ENCODE data around the gene CTSH.

DNA sequence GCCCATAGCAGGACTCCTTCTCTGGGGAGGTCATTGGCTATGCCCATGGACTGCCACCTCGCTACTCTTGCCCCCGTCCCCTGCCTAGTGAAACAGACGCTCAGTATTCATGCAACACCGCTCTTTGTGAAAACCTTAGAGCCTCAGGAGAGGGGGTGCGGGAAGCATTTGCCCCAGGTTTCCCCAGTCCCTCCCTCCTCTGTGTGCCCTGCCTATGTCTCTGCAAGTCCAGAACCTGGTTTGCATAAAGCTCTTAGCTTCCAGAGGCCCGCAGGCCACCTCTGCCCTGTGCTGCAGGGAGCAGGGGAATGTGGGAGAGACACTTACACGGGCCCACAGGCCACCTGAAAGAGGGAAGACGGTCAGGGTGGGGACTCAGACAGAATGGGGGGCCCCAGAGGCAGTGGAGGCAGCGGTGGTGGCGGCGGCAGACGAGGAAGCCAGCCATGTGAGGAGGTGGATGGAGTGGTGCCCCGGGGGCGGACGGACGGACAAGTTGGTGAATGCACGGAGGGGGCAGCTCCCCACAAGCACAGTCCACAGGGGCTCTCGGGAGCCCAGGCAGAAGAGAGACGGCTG, 33.8 kb upstream of the CTSH start:
- TF ChIP-seq, protein P1, sequence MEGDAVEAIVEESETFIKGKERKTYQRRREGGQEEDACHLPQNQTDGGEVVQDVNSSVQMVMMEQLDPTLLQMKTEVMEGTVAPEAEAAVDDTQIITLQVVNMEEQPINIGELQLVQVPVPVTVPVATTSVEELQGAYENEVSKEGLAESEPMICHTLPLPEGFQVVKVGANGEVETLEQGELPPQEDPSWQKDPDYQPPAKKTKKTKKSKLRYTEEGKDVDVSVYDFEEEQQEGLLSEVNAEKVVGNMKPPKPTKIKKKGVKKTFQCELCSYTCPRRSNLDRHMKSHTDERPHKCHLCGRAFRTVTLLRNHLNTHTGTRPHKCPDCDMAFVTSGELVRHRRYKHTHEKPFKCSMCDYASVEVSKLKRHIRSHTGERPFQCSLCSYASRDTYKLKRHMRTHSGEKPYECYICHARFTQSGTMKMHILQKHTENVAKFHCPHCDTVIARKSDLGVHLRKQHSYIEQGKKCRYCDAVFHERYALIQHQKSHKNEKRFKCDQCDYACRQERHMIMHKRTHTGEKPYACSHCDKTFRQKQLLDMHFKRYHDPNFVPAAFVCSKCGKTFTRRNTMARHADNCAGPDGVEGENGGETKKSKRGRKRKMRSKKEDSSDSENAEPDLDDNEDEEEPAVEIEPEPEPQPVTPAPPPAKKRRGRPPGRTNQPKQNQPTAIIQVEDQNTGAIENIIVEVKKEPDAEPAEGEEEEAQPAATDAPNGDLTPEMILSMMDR (conservative IDR thresholded peaks at IDR 0.05 in 1 of 2, IDR thresholded peaks at IDR 0.05 in 1 of 2; ENCODE audit: low read depth in 1 of 2, low read length in 2 of 2): no peak
- TF ChIP-seq EZH2 (IDR thresholded peaks at IDR 0.05; ENCODE audit: low read length, missing control alignments): no peak
